ENCODE data around the gene POLL.
A peak's percentile ranks its signal among the peaks of the same experiment; 100 is the strongest.

POLL gene

DNA sequence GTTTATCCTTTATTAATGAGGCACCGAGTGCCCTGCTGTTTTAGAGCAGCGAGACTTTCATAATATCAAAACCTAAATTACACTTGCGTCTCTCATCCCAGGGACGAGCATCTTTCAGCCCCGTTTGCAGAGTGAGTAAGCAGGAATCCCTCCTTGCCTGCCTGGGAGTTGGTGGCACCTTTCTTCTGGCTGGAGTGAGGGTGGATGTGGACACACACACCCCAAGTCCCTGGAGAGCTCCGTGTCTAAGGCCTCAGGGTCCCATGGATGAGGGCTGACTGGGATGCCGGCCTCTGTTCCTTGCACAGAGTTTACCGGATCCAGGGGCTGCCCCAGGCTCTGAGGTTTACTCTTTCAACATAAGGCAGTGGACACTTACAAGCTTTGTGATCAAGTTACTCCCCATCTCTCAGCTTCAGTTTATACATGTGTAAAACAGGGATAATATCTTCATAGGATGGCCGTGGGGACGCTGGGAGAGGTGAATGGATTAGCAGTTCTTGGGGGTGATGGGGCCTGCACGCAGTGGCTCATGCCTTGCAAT, 24.5 kb downstream of the POLL start:
- no peak overlapping the region for H3K18ac ChIP-seq (ENCODE audit: low read length)

DNA sequence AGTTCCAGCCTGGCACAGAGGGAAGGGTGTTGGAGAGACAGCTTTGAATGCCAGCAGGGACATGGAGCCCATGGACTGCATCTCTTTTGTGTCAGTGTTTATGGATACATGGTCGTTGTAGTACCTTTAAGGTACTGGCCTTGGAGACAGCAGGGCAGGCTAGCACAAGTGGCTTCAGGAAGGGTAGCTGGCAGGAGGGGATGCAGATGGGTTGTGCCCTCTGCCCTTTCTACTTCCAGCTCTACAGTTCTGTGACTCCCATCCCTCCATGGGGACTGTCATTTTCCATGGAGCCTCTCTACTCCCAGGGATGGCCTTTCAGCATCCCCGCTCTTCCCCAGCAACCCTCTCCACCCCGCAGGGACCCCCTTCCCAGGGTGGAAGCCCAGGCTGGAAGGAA, 25.1 kb downstream of the POLL start:
- Histone ChIP-seq H3K23ac (ENCODE audit: low read depth, low read length, poor library complexity) (no peak overlapping the region), H2AFZ (ENCODE audit: low read length) (no peak overlapping the region), H3K9me3 (replicated peaks in 1 of 2; ENCODE audit: control insufficient read depth in 2 of 2, insufficient read depth in 1 of 2, low read depth in 1 of 2, low read length in 2 of 2) (no peaks in the 10 kb centered on the region), H4K8ac (ENCODE audit: low read depth, low read length) (no peak overlapping the region), H2BK15ac (ENCODE audit: low read length) (no peak overlapping the region), H3K9ac (ENCODE audit: low read depth, low read length, poor library complexity) (no peak overlapping the region), H3K4me1 (ENCODE audit: control insufficient read depth in 2 of 2, insufficient read depth in 1 of 2, low read depth in 1 of 2, low read length in 2 of 2) (peaks cover 0 to 7% of the 10 kb centered on the region in 2 donors), H2AK5ac (ENCODE audit: low read depth, low read length) (no peak overlapping the region), H2BK12ac (ENCODE audit: low read length) (no peak overlapping the region), H3K4me2 (ENCODE audit: insufficient read depth, low read length, poor library complexity, severe bottlenecking) (no peak overlapping the region), H3K4ac (ENCODE audit: low read length) (no peak overlapping the region), H4K91ac (ENCODE audit: low read depth, low read length, poor library complexity) (no peak overlapping the region), H3K14ac (ENCODE audit: low read length) (no peak overlapping the region), H3K18ac (ENCODE audit: low read length) (peak overlapping the region; percentile 19), H3K27me3 (ENCODE audit: control insufficient read depth in 3 of 3, insufficient read depth in 3 of 3, low read depth in 1 of 3, low read length in 3 of 3) (peaks cover 0 to 56% (median 17%) of the 10 kb centered on the region in 3 experiments), H2BK120ac (ENCODE audit: low read depth, low read length) (no peak overlapping the region), H3K4me3 (ENCODE audit: low read length in 2 of 2) (no peak overlapping the region), H2BK5ac (ENCODE audit: low read length) (no peak overlapping the region), H3K27ac (replicated peaks; ENCODE audit: low read length) (no peak overlapping the region), H3K36me3 (replicated peaks in 1 of 2; ENCODE audit: control insufficient read depth in 2 of 2, insufficient read depth in 2 of 2, low read length in 2 of 2) (no peaks in the 10 kb centered on the region), H3K79me1 (ENCODE audit: low read depth, low read length) (no peaks in the 10 kb centered on the region)
- DNase-seq (ENCODE audit: low spot score) = no peak
- no CpG with 5 or more reads among the region's 3 CpGs for WGBS, 2 donors (ENCODE audit: extremely low coverage in 2 of 2, insufficient read length in 2 of 2, insufficient replicate concordance in 1 of 2)

More for the DNA sequence above, 24.5 kb downstream of the POLL start:
- no peak overlapping the region for H2AFZ ChIP-seq (ENCODE audit: low read length)
- H3K4ac ChIP-seq (ENCODE audit: low read length) = no peak overlapping the region
- no peak overlapping the region for H3K23ac ChIP-seq (ENCODE audit: low read depth, low read length, poor library complexity)
- no peak overlapping the region for H4K8ac ChIP-seq (ENCODE audit: low read depth, low read length)
- H3K9ac ChIP-seq (ENCODE audit: low read depth, low read length, poor library complexity) = no peak overlapping the region
- no peak overlapping the region for H3K4me3 ChIP-seq (ENCODE audit: low read length in 2 of 2)
- H2BK15ac ChIP-seq (ENCODE audit: low read length) = no peak overlapping the region
- H3K14ac ChIP-seq (ENCODE audit: low read length) = no peak overlapping the region
- peaks cover 0 to 62% (median 21%) of the 10 kb centered on the region in 3 experiments for H3K27me3 ChIP-seq (ENCODE audit: control insufficient read depth in 3 of 3, insufficient read depth in 3 of 3, low read depth in 1 of 3, low read length in 3 of 3)
- H2BK5ac ChIP-seq (ENCODE audit: low read length) = no peak overlapping the region
- H3K36me3 ChIP-seq (replicated peaks in 1 of 2; ENCODE audit: control insufficient read depth in 2 of 2, insufficient read depth in 2 of 2, low read length in 2 of 2) = no peaks in the 10 kb centered on the region
- no peak overlapping the region for H2AK5ac ChIP-seq (ENCODE audit: low read depth, low read length)
- no peaks in the 10 kb centered on the region for H3K79me1 ChIP-seq (ENCODE audit: low read depth, low read length)
- no peaks in the 10 kb centered on the region for H3K9me3 ChIP-seq (replicated peaks in 1 of 2; ENCODE audit: control insufficient read depth in 2 of 2, insufficient read depth in 1 of 2, low read depth in 1 of 2, low read length in 2 of 2)
- no CpG with 5 or more reads among the region's 11 CpGs for WGBS, 2 donors (ENCODE audit: extremely low coverage in 2 of 2, insufficient read length in 2 of 2, insufficient replicate concordance in 1 of 2)
- peaks cover 0 to 7% of the 10 kb centered on the region in 2 donors for H3K4me1 ChIP-seq (ENCODE audit: control insufficient read depth in 2 of 2, insufficient read depth in 1 of 2, low read depth in 1 of 2, low read length in 2 of 2)
- H3K27ac ChIP-seq (replicated peaks; ENCODE audit: low read length) = no peak overlapping the region
- no peak overlapping the region for H4K91ac ChIP-seq (ENCODE audit: low read depth, low read length, poor library complexity)
- DNase-seq (ENCODE audit: low spot score) = no peak
- no peak overlapping the region for H3K4me2 ChIP-seq (ENCODE audit: insufficient read depth, low read length, poor library complexity, severe bottlenecking)
- H2BK120ac ChIP-seq (ENCODE audit: low read depth, low read length) = peak overlapping the region; percentile 77
- H2BK12ac ChIP-seq (ENCODE audit: low read length) = no peak overlapping the region

DNA sequence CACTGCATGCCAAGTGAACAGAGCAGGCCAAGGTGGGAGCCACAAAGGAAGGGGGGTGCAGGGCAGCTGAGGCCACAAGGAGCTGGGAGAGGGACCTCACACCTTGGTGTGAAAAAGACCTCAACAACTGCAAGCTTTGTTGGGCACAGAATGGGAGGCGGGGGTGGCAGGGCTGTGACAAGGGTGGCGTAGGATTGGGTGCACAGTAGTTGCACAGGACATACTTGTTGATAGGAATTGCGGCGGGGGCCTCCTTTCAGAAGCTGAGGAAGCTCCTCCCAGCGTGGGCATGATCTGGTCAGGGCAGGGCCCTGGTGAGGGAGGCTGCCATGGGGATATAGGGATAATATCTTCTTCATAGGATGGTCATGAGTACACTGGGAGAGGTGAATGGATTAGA, 25.8 kb downstream of the POLL start:
- Histone ChIP-seq H2BK120ac (ENCODE audit: low read depth, low read length) (no peak overlapping the region), H4K8ac (ENCODE audit: low read depth, low read length) (no peak overlapping the region), H2BK15ac (ENCODE audit: low read length) (no peak overlapping the region), H3K27me3 (ENCODE audit: control insufficient read depth in 3 of 3, insufficient read depth in 3 of 3, low read depth in 1 of 3, low read length in 3 of 3) (peaks cover 0 to 48% (median 12%) of the 10 kb centered on the region in 3 experiments), H3K4me1 (ENCODE audit: control insufficient read depth in 2 of 2, insufficient read depth in 1 of 2, low read depth in 1 of 2, low read length in 2 of 2) (peaks cover 0 to 7% of the 10 kb centered on the region in 2 donors), H3K23ac (ENCODE audit: low read depth, low read length, poor library complexity) (no peak overlapping the region), H2BK5ac (ENCODE audit: low read length) (no peak overlapping the region), H3K18ac (ENCODE audit: low read length) (no peak overlapping the region), H2AFZ (ENCODE audit: low read length) (no peak overlapping the region), H2AK5ac (ENCODE audit: low read depth, low read length) (peak overlapping the region; percentile 42), H3K36me3 (replicated peaks in 1 of 2; ENCODE audit: control insufficient read depth in 2 of 2, insufficient read depth in 2 of 2, low read length in 2 of 2) (no peaks in the 10 kb centered on the region), H2BK12ac (ENCODE audit: low read length) (no peak overlapping the region), H4K91ac (ENCODE audit: low read depth, low read length, poor library complexity) (no peak overlapping the region), H3K4me2 (ENCODE audit: insufficient read depth, low read length, poor library complexity, severe bottlenecking) (no peak overlapping the region), H3K9me3 (replicated peaks in 1 of 2; ENCODE audit: control insufficient read depth in 2 of 2, insufficient read depth in 1 of 2, low read depth in 1 of 2, low read length in 2 of 2) (no peaks in the 10 kb centered on the region), H3K4me3 (ENCODE audit: low read length in 2 of 2) (no peak overlapping the region), H3K4ac (ENCODE audit: low read length) (no peak overlapping the region), H3K14ac (ENCODE audit: low read length) (no peak overlapping the region), H3K79me1 (ENCODE audit: low read depth, low read length) (no peaks in the 10 kb centered on the region), H3K9ac (ENCODE audit: low read depth, low read length, poor library complexity) (no peak overlapping the region), H3K27ac (replicated peaks; ENCODE audit: low read length) (no peak overlapping the region)
- DNase-seq (ENCODE audit: low spot score) = no peak
- no CpG with 5 or more reads among the region's 5 CpGs for WGBS, 2 donors (ENCODE audit: extremely low coverage in 2 of 2, insufficient read length in 2 of 2, insufficient replicate concordance in 1 of 2)

DNA sequence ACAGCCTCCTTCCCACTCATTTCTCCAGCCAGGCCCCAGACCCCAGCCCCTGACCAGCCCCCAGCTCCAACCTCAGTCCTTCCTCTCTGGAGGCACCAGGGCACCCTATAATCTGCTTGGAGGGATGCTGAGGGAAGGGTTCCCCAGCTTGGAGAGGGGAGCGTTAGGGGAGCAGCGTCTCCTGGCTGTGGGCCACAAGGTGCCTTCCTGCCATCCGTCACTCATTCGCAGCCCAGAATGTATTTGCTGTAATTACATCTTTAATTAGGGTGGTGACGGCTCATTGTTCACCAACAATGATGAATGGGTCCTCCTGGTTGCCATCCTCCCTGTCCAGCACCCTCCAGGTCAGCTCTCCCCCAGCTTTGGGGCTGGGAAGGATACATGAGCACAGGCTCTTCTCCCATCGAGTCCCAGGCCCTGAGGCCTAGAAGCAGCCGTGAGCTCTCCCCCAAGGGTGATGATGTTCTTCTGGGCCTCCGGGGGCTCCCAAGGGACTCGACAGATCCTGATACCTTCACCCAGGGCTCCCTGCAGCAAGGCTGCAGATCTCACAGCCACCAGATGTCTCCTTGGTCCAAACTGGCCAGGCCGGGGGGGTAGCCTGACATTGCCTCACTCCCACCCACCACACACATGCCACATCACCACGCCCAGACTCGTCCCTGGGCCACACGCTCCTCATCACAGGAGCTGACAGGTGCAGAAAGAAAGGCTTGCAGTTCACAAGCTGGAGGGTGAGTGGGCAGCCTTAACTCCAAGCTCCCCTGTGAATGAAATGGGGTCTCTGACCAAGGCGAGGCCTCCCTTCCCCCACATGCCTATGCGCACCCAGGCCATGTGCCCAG, 26.8 kb downstream of the POLL start:
- H3K79me1 ChIP-seq (ENCODE audit: low read depth, low read length) = no peaks in the 10 kb centered on the region
- peak overlapping the region; percentile 34 for H2BK5ac ChIP-seq (ENCODE audit: low read length)
- H2AK5ac ChIP-seq (ENCODE audit: low read depth, low read length) = peak overlapping the region; percentile 83
- DNase-seq (ENCODE audit: low spot score) = no peak
- H3K9me3 ChIP-seq (replicated peaks in 1 of 2; ENCODE audit: control insufficient read depth in 2 of 2, insufficient read depth in 1 of 2, low read depth in 1 of 2, low read length in 2 of 2) = peaks cover 0 to 2% of the 10 kb centered on the region in 2 donors
- no peak overlapping the region for H4K91ac ChIP-seq (ENCODE audit: low read depth, low read length, poor library complexity)
- peak overlapping the region; percentile 64 for H3K9ac ChIP-seq (ENCODE audit: low read depth, low read length, poor library complexity)
- no peak overlapping the region for H3K4me3 ChIP-seq (ENCODE audit: low read length in 2 of 2)
- H3K27me3 ChIP-seq (ENCODE audit: control insufficient read depth in 3 of 3, insufficient read depth in 3 of 3, low read depth in 1 of 3, low read length in 3 of 3) = peaks cover 0 to 39% (median 4%) of the 10 kb centered on the region in 3 experiments
- H3K4ac ChIP-seq (ENCODE audit: low read length) = peak overlapping the region; percentile 60
- no peaks in the 10 kb centered on the region for H3K36me3 ChIP-seq (replicated peaks in 1 of 2; ENCODE audit: control insufficient read depth in 2 of 2, insufficient read depth in 2 of 2, low read length in 2 of 2)
- H2BK120ac ChIP-seq (ENCODE audit: low read depth, low read length) = no peak overlapping the region
- no peak overlapping the region for H3K27ac ChIP-seq (replicated peaks; ENCODE audit: low read length)
- no peak overlapping the region for H4K8ac ChIP-seq (ENCODE audit: low read depth, low read length)
- peak overlapping the region; percentile 13 for H3K14ac ChIP-seq (ENCODE audit: low read length)
- H2BK12ac ChIP-seq (ENCODE audit: low read length) = no peak overlapping the region
- H3K4me2 ChIP-seq (ENCODE audit: insufficient read depth, low read length, poor library complexity, severe bottlenecking) = no peak overlapping the region
- H3K4me1 ChIP-seq (ENCODE audit: control insufficient read depth in 2 of 2, insufficient read depth in 1 of 2, low read depth in 1 of 2, low read length in 2 of 2) = peaks cover 0 to 3% of the 10 kb centered on the region in 2 donors
- no CpG with 5 or more reads among the region's 15 CpGs for WGBS, 2 donors (ENCODE audit: extremely low coverage in 2 of 2, insufficient read length in 2 of 2, insufficient replicate concordance in 1 of 2)
- H2AFZ ChIP-seq (ENCODE audit: low read length) = no peak overlapping the region
- no peak overlapping the region for H3K23ac ChIP-seq (ENCODE audit: low read depth, low read length, poor library complexity)
- peak overlapping the region; percentile 49 for H2BK15ac ChIP-seq (ENCODE audit: low read length)
- H3K18ac ChIP-seq (ENCODE audit: low read length) = peak overlapping the region; percentile 16
